ENCODE data around the gene MTIF3. TPM values are rescaled to one million over a fixed set of nuclear protein-coding genes. Genes with fewer than 3 reads are reported as not detected.
"Not testable (repeated sequence)": the region's sequence is repeated elsewhere in the genome, so short reads cannot be mapped to it uniquely, and the experiment has no call there.

MTIF3 gene
- total RNA-seq, 2 donors from 2014 or later, result 26.0 to 51.1 TPM

DNA sequence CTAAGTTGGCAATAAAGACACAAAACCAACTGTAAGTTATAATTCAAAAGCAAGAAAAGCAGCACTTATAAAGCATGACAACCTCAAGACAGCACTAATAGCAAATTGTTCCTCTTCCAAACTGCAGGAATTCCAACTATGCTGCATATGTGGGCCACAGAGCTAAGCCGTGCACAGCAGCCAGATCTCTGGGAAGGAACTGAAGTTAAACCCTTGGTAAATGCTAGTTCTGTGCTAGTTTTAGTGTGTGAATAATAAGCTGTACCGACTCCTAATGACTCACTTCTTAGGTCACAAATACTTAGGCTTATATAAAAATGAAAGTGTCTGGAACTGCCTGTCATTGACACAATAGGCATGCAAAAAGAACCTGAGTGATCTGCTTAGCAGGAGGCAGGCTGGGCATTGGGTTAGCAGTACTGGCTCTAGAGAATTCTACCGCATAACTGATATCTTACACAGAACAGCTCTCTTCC is 47.1 kb downstream of the MTIF3 start:
- no peaks in the 10 kb centered on the region for H3K36me3 ChIP-seq (replicated peaks in 1 of 2; ENCODE audit: insufficient read depth in 1 of 2, low read depth in 2 of 2)
- 4 to 17% methylated on average over 3 of the region's 3 CpGs for WGBS, 2 donors
- DNase-seq (peak in 2 of 4 donors; percentile 16 to 29), ATAC-seq (peak; percentile 48)
- H3K4me1 ChIP-seq, result peaks cover 48% of the 10 kb centered on the region
- no peak for TF ChIP-seq POLR2A (IDR thresholded peaks at IDR 0.05)
- TF ChIP-seq, protein P1, sequence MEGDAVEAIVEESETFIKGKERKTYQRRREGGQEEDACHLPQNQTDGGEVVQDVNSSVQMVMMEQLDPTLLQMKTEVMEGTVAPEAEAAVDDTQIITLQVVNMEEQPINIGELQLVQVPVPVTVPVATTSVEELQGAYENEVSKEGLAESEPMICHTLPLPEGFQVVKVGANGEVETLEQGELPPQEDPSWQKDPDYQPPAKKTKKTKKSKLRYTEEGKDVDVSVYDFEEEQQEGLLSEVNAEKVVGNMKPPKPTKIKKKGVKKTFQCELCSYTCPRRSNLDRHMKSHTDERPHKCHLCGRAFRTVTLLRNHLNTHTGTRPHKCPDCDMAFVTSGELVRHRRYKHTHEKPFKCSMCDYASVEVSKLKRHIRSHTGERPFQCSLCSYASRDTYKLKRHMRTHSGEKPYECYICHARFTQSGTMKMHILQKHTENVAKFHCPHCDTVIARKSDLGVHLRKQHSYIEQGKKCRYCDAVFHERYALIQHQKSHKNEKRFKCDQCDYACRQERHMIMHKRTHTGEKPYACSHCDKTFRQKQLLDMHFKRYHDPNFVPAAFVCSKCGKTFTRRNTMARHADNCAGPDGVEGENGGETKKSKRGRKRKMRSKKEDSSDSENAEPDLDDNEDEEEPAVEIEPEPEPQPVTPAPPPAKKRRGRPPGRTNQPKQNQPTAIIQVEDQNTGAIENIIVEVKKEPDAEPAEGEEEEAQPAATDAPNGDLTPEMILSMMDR (IDR thresholded peaks at IDR 0.05), result no peak
- H3K4me3 ChIP-seq, result no peak overlapping the region
- no peaks in the 10 kb centered on the region for H3K27me3 ChIP-seq
- no peaks in the 10 kb centered on the region for H3K9me3 ChIP-seq
- H3K27ac ChIP-seq, result peak overlapping the region; percentile 72 to 94 (median 92)
- intact Hi-C loops (cut with DNase I), result no loop called here

DNA sequence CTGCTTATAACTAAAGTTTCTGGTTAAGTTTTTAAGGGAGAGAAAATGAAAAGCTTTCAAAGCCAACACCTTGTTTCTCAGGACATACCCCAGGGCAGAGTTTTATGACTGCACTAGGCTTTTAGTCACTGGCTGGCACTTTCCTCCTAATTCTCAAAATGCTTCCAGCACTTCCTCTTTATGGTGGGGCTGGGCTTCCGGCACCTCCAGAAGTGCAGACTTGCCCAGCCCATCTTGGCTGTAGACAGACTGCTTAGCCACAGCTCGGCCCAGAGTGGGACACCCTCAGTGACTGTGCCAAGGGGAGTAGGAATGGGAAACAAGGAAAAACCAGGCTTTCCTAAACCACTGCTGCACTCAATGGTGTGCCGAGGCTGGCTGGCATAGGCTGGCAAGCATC is 49.2 kb downstream of the MTIF3 start:
- Histone ChIP-seq H3K27ac (peak overlapping the region in 1 of 4 donors; percentile 4), H3K4me3 (no peak overlapping the region), H3K27me3 (no peaks in the 10 kb centered on the region), H3K36me3 (replicated peaks in 1 of 2; ENCODE audit: insufficient read depth in 1 of 2, low read depth in 2 of 2) (no peaks in the 10 kb centered on the region), H3K9me3 (no peaks in the 10 kb centered on the region), H3K4me1 (peaks cover 42% of the 10 kb centered on the region)
- TF ChIP-seq, protein P1 (IDR thresholded peaks at IDR 0.05), result no peak
- TF ChIP-seq POLR2A (IDR thresholded peaks at IDR 0.05), result no peak
- ATAC-seq, result no peak
- 52 to 54% methylated on average over 3 of the region's 3 CpGs for WGBS, 2 donors
- peak in 1 of 4 donors; percentile 26 for DNase-seq
- intact Hi-C loops (cut with DNase I), result no loop called here

DNA sequence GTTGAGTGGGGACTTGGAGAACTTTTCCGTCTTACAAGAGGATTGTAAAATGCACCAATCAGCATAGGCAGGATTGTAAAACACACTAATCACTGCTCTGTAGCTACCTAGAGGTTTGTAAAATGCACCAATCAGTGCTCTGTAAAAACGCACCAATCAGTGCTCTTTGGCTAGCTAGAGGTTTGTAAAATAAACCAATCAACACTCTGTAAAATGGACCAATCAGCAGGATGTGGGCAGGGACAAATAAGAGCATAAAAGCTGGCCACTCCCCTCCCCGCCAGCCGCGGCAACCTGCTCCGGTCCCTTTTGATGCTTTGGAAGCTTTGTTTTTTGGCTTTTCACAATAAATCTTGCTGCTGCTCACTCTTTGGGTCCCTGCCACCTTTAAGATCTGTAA is 50.0 kb downstream of the MTIF3 start:
- H3K27me3 ChIP-seq; H3K36me3 ChIP-seq (replicated peaks in 1 of 2; ENCODE audit: insufficient read depth in 1 of 2, low read depth in 2 of 2); H3K4me3 ChIP-seq; intact Hi-C loops (cut with DNase I); DNase-seq; H3K27ac ChIP-seq; ATAC-seq; H3K9me3 ChIP-seq: not testable (repeated sequence)
- H3K4me1 ChIP-seq, result peaks cover 34% of the 10 kb centered on the region
- WGBS, 2 donors, result 79 to 89% methylated on average over 6 of the region's 6 CpGs

DNA sequence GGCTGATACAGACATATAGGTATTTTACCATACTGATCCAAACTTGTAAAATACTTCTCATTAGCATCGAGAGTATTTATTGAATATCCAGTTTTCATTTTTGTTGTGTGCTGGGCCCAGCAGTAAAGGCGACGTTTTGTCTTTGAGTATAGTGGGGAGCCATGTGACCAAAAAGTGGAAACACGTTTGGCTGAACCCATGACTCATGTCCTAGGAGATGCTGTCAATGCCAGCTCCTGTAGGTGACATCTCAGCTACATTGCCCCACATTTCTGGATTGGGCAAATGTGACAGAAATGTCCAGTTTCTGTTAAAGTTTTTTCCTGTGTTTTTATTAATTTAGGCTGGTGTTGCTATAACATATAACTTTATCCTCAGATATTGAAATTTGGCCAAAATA is 52.0 kb downstream of the MTIF3 start:
- DNase-seq (no peak), ATAC-seq (no peak)
- peaks cover 23% of the 10 kb centered on the region for H3K4me1 ChIP-seq
- 68 to 83% methylated on average over 4 of the region's 4 CpGs for WGBS, 2 donors
- no peak overlapping the region for H3K4me3 ChIP-seq
- intact Hi-C loops (cut with DNase I), result no loop called here
- no peaks in the 10 kb centered on the region for H3K9me3 ChIP-seq
- H3K27ac ChIP-seq, result no peak overlapping the region
- TF ChIP-seq, protein P1 (IDR thresholded peaks at IDR 0.05), result no peak
- no peak for TF ChIP-seq POLR2A (IDR thresholded peaks at IDR 0.05)
- no peaks in the 10 kb centered on the region for H3K27me3 ChIP-seq
- no peaks in the 10 kb centered on the region for H3K36me3 ChIP-seq (replicated peaks in 1 of 2; ENCODE audit: insufficient read depth in 1 of 2, low read depth in 2 of 2)

DNA sequence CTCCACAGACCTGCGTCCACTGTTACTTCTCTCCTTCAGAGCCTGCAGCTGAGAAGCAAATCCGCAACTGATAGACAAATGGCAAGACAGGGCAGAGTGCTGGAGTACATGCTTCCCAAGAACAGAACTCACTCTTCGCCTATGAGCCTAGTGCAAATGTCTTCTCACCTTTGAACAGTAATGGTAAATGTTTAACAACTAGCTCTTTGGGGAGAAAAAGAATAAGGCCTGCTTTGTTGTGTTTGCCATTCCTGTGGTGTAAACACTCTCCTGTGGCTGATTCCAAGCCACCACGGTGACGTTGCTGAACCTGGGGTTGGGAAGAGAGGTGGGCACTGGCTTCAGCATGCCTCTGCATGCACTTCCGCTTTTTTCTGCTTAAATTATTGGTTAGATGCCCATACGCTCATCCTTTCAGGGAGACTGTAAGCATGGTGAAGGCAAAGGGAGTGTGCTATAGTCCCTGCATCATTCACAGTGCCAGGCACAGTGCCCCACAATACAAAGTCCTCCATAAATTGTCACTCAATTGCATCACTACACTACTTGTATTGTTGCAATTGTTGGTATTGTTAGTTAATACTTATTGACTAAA is 54.0 kb downstream of the MTIF3 start:
- Histone ChIP-seq H3K4me3 (no peak overlapping the region), H3K9me3 (no peaks in the 10 kb centered on the region), H3K4me1 (peaks cover 10% of the 10 kb centered on the region), H3K27ac (no peak overlapping the region), H3K27me3 (no peaks in the 10 kb centered on the region), H3K36me3 (replicated peaks in 1 of 2; ENCODE audit: insufficient read depth in 1 of 2, low read depth in 2 of 2) (no peaks in the 10 kb centered on the region)
- WGBS, 2 donors, result 74 to 76% methylated on average over 7 of the region's 7 CpGs
- intact Hi-C loops (cut with DNase I), result no loop called here
- ATAC-seq, result no peak
- no peak for DNase-seq
- no peak for TF ChIP-seq POLR2A (IDR thresholded peaks at IDR 0.05)
- TF ChIP-seq, protein P1 (IDR thresholded peaks at IDR 0.05), result no peak

Data from body of pancreas (tissue), 4 donors.